Measurements from ENCODE around the gene UTF1.

UTF1 gene

DNA sequence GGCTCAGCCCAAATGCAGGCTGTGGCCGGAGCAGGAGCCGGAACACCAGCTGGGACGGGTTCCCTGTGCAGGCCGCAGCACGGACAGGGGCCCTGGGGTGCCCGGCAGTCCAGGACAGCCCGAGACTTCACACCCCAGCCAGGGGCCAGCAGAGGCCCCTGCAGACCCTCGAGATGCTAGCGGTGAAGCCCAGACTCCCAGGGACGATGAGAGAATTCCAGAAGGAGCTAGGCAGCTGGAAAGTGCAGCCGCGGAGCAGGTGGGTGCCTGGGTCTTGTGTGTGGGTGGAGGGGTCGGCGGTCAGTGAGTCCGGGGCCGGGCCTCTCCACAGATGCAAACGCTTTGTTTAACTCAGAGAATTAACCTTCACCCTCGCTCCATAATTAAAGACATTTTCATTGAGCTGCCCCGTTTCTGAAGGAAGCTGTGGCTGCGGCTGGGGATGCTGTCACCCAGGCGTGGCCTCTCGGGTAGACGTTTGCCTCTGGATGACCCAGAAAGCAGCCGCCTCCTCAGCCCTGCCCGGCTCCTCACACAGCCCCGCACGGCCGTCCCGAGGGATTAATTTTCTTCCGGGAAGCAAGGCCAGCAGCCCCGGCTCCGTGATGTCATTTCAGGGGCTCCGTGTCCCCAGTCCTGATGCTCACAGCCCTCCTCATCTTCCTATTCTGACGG, 43.5 kb upstream of the UTF1 start:
- no peak for FAIRE-seq

DNA sequence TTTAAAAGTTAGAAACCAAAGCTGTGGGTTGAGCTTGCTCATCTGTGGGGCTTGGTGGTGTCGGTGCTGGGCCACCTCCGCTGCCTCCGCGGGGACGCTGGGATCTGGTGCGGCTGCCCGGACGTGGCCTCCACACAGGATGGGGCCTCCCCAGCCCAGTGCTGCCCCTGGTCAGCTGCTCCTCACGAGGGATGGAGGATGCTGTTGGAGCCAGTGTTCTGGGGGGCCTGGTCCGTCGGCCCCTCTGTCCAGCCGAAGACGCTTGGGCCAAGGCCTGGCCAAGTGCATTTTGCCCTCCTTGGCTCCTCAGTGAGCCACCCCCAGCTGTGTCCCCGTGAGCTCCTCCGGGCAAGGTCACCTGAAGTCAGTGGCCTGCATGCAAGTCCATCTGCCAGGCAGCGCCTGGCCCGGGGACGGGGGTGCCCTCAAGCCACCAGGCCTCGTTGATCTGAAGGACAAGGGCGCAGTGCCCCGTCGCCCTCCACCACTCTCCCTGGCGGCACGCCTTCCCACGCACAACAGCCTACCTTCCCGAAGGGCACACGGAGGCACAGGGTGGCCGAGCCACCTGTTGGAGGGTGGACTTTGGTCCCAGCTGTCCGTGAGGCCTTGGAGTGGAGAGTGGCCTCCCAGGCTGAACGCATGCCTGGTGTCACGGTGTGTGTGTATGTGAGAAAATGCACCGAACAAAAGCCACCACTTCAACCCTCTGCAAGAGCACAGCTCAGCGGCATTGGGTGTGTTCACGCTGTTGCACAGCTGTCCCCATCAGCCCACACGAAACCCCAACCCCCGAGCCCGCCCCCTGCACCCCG, 42.7 kb upstream of the UTF1 start:
- FAIRE-seq: no peak
- no peak for TF ChIP-seq SPI1 (IDR thresholded peaks at IDR 0.05; ENCODE audit: low read depth, low read length)
- no peak for TF ChIP-seq TAF1 (IDR thresholded peaks at IDR 0.05; ENCODE audit: low read depth, low read length)
- no peak for TF ChIP-seq PAX5 (IDR thresholded peaks at IDR 0.05; ENCODE audit: insufficient read depth, low read length, severe bottlenecking)
- TF ChIP-seq POLR2A (IDR thresholded peaks at IDR 0.05; ENCODE audit: low read depth, low read length): no peak
- no peak for TF ChIP-seq POLR2AphosphoS5 (IDR thresholded peaks at IDR 0.05; ENCODE audit: low read depth, low read length)
- no peak for TF ChIP-seq POU2F2 (IDR thresholded peaks at IDR 0.05; ENCODE audit: low read depth, low read length)
- DNase-seq (ENCODE audit: insufficient read length, low spot score): no peak

More for the DNA sequence above, 43.5 kb upstream of the UTF1 start:
- TF ChIP-seq POLR2A (IDR thresholded peaks at IDR 0.05; ENCODE audit: low read depth, low read length) (no peak), POU2F2 (IDR thresholded peaks at IDR 0.05; ENCODE audit: low read depth, low read length) (no peak)
- no peak for DNase-seq (ENCODE audit: insufficient read length, low spot score)

DNA sequence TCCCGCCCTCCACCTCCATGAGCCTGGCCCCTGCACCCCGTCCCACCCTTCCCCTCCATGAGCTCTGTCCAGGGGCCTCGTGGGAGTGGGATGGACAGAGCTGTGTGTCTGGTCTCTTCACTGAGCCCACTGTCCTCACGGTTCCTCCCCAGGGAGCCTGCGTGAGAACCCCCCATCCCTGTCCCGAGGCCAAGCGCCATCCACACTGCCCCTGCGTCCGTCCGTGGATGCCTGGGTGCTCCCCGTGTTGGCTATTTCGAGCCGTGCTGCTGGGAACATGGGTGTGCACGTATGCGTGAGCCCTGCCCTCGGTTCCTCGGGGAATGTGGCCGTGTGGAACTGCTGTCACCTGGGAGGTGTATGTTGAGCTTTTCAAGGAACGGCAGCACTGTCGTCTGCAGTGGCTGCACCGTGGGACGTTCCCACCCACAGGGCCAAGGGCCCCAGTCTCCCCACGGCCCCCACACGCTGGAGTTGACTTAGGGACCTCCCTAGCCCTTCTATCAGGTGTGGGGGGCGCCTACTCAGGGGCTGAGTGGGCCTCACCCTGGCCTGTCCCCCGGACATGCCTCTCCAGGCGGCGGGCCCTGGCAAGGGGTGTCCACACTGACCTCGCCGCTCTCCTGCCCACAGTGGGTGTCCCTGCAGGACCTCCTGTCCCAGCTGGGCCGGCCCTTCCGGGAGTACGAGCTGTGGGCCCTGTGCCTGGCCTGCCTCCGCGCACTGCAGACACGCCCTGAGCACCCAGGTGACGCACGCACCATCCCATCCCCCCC, 41.9 kb upstream of the UTF1 start:
- TF ChIP-seq SPI1 (IDR thresholded peaks at IDR 0.05; ENCODE audit: low read depth, low read length) (no peak), POU2F2 (IDR thresholded peaks at IDR 0.05; ENCODE audit: low read depth, low read length) (no peak), PAX5 (IDR thresholded peaks at IDR 0.05; ENCODE audit: insufficient read depth, low read length, severe bottlenecking) (no peak), POLR2A (IDR thresholded peaks at IDR 0.05; ENCODE audit: low read depth, low read length) (no peak), POLR2AphosphoS5 (IDR thresholded peaks at IDR 0.05; ENCODE audit: low read depth, low read length) (no peak), TAF1 (IDR thresholded peaks at IDR 0.05; ENCODE audit: low read depth, low read length) (no peak)
- FAIRE-seq (no peak), DNase-seq (ENCODE audit: insufficient read length, low spot score) (no peak)

DNA sequence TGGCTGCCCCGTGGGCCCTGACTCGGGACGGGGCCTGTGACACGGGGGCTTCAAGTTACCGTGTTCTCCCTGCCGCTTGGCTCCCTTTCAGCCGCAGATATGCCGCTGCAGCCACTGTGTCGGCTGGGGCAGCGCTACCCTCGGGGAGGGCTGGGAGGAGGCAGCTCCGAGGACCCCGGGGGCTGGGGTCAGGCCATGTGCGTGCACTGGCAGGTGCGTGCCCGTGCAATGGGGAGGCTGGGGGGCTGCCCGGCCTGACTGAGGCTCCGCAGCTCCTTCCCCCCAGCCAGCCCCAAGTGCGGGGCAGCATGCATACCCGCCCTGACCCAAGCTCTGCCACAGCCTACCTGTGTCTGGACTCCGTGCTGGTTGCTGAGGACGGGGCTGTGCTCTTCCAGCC, 40.8 kb upstream of the UTF1 start:
- no peak for FAIRE-seq
- TF ChIP-seq POLR2AphosphoS5 (IDR thresholded peaks at IDR 0.05; ENCODE audit: low read depth, low read length): no peak
- TF ChIP-seq POU2F2 (IDR thresholded peaks at IDR 0.05; ENCODE audit: low read depth, low read length): no peak
- no peak for TF ChIP-seq TAF1 (IDR thresholded peaks at IDR 0.05; ENCODE audit: low read depth, low read length)
- TF ChIP-seq PAX5 (IDR thresholded peaks at IDR 0.05; ENCODE audit: insufficient read depth, low read length, severe bottlenecking): no peak
- TF ChIP-seq POLR2A (IDR thresholded peaks at IDR 0.05; ENCODE audit: low read depth, low read length): no peak
- no peak for TF ChIP-seq SPI1 (IDR thresholded peaks at IDR 0.05; ENCODE audit: low read depth, low read length)

DNA sequence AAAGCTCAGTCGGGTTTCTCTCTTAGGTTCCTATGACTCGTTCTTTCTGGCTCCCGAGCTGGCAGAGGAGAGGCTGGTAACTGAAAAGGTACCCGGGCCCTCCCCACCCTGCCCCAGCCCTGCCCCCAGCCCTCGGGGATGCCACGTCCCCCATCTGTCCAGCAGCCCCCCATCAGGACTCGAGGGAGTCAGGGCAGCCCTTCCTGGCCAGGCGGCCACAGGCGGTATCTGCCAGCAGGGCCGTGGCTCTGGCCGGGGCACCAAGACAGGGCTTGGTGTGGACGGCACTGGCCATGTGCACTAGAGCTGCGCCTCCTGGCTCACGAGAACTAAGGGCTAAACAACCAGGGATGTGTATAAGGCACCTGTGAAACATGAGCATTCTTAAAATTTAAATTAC, 40.3 kb upstream of the UTF1 start:
- DNase-seq (ENCODE audit: insufficient read length, low spot score) (no peak), FAIRE-seq (no peak)
- TF ChIP-seq TAF1 (IDR thresholded peaks at IDR 0.05; ENCODE audit: low read depth, low read length): no peak
- TF ChIP-seq POLR2AphosphoS5 (IDR thresholded peaks at IDR 0.05; ENCODE audit: low read depth, low read length): no peak
- TF ChIP-seq PAX5 (IDR thresholded peaks at IDR 0.05; ENCODE audit: insufficient read depth, low read length, severe bottlenecking): no peak
- TF ChIP-seq POU2F2 (IDR thresholded peaks at IDR 0.05; ENCODE audit: low read depth, low read length): no peak
- TF ChIP-seq SPI1 (IDR thresholded peaks at IDR 0.05; ENCODE audit: low read depth, low read length): no peak
- no peak for TF ChIP-seq POLR2A (IDR thresholded peaks at IDR 0.05; ENCODE audit: low read depth, low read length)

More for the DNA sequence above, 40.8 kb upstream of the UTF1 start:
- no peak for DNase-seq (ENCODE audit: insufficient read length, low spot score)

DNA sequence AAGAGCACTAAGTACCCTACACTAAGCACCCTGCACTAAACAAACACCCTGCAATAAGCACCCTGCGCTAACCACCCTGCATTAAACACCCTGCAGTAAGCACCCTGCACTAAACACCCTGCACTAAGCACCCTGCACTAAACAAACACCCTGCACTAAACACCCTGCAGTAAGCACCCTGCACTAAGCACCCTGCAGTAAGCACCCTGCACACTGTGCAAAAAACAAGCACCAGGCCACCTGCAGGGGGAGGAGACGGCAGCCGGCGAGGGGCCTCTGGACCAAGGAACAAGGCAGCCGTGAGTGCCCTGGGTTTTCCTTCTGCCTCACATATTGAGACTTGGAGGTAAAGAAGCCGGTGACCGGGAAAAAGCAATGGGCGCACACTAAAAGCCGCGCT, 39.8 kb upstream of the UTF1 start:
- TF ChIP-seq TAF1 (IDR thresholded peaks at IDR 0.05; ENCODE audit: low read depth, low read length): no peak
- no peak for TF ChIP-seq POLR2AphosphoS5 (IDR thresholded peaks at IDR 0.05; ENCODE audit: low read depth, low read length)
- TF ChIP-seq PAX5 (IDR thresholded peaks at IDR 0.05; ENCODE audit: insufficient read depth, low read length, severe bottlenecking): no peak
- TF ChIP-seq POU2F2 (IDR thresholded peaks at IDR 0.05; ENCODE audit: low read depth, low read length): no peak
- no peak for TF ChIP-seq SPI1 (IDR thresholded peaks at IDR 0.05; ENCODE audit: low read depth, low read length)
- no peak for TF ChIP-seq POLR2A (IDR thresholded peaks at IDR 0.05; ENCODE audit: low read depth, low read length)
- DNase-seq (ENCODE audit: insufficient read length, low spot score) (no peak), FAIRE-seq (no peak)

DNA sequence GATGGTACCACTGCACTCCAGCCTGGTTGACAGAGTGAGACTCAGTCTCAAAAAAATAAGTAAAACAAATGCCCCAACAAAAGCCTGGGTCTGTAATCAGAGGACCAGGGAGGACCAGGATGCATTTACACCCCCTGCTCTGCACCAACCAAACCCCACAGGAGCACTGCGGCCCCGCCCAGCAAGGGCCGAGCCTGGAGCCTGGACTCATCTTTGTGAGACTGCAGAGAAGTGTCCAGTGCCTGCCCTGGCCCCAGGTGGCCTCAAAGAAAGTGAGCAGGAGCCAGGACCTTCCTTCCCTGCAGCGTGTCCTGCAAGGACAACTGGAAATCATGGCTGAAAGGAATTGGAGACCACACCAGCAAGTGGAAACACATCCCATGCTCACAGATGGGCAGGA, 38.4 kb upstream of the UTF1 start:
- TF ChIP-seq PAX5 (IDR thresholded peaks at IDR 0.05; ENCODE audit: insufficient read depth, low read length, severe bottlenecking) (no peak), POU2F2 (IDR thresholded peaks at IDR 0.05; ENCODE audit: low read depth, low read length) (no peak), SPI1 (IDR thresholded peaks at IDR 0.05; ENCODE audit: low read depth, low read length) (no peak), POLR2AphosphoS5 (IDR thresholded peaks at IDR 0.05; ENCODE audit: low read depth, low read length) (no peak), POLR2A (IDR thresholded peaks at IDR 0.05; ENCODE audit: low read depth, low read length) (no peak), TAF1 (IDR thresholded peaks at IDR 0.05; ENCODE audit: low read depth, low read length) (no peak)
- DNase-seq (ENCODE audit: insufficient read length, low spot score): no peak
- no peak for FAIRE-seq

DNA sequence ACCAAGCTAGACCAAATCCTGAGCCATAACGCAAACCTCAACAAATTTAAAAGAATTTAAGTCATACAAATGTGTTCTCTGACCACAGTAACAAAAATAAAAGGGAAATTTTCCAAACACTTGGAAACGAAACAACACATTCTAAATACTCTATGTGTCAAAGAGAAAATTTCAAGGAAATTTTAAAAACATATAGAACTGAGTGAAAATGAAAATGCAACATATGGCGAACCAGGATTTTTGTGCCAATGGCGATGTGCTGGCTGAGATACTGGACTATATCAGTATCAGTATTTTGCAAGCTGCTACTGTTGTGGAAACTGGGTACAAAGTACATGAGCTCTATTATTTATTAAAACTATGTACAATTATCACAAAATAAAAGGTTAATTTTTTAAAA, 35.9 kb upstream of the UTF1 start:
- DNase-seq (ENCODE audit: insufficient read length, low spot score) (no peak), FAIRE-seq (no peak)
- no peak for TF ChIP-seq TAF1 (IDR thresholded peaks at IDR 0.05; ENCODE audit: low read depth, low read length)
- no peak for TF ChIP-seq PAX5 (IDR thresholded peaks at IDR 0.05; ENCODE audit: insufficient read depth, low read length, severe bottlenecking)
- no peak for TF ChIP-seq POLR2AphosphoS5 (IDR thresholded peaks at IDR 0.05; ENCODE audit: low read depth, low read length)
- TF ChIP-seq POLR2A (IDR thresholded peaks at IDR 0.05; ENCODE audit: low read depth, low read length): no peak
- TF ChIP-seq POU2F2 (IDR thresholded peaks at IDR 0.05; ENCODE audit: low read depth, low read length): no peak
- no peak for TF ChIP-seq SPI1 (IDR thresholded peaks at IDR 0.05; ENCODE audit: low read depth, low read length)

DNA sequence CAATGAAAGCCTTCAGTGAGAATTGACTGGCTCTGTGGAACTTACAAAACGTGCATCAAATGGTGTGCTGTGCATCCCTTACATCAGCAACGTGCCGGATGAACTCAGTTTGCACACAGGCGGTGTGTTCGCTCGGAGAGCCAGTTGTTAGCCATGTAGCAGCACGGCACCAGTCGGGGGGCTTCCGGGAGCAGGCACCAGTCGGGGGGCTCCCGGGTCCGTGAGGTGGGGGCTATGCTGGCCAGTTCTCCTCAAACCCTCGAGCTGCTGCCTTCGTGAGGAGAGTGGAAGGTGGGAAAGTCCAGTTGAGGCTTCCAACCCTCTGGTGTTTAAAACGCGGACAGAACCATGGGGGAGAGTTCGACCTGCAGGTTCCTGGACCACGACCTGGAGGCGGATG, 34.9 kb upstream of the UTF1 start:
- DNase-seq (ENCODE audit: insufficient read length, low spot score): no peak
- no peak for FAIRE-seq
- TF ChIP-seq PAX5 (IDR thresholded peaks at IDR 0.05; ENCODE audit: insufficient read depth, low read length, severe bottlenecking) (no peak), TAF1 (IDR thresholded peaks at IDR 0.05; ENCODE audit: low read depth, low read length) (no peak), POLR2AphosphoS5 (IDR thresholded peaks at IDR 0.05; ENCODE audit: low read depth, low read length) (no peak), SPI1 (IDR thresholded peaks at IDR 0.05; ENCODE audit: low read depth, low read length) (no peak), POU2F2 (IDR thresholded peaks at IDR 0.05; ENCODE audit: low read depth, low read length) (no peak), POLR2A (IDR thresholded peaks at IDR 0.05; ENCODE audit: low read depth, low read length) (no peak)
